Smooth muscle cell of the brain vasculature (primary cell): ENCODE data around the gene RASAL1.
A peak's percentile ranks its signal among the peaks of the same experiment; 100 is the strongest.

Experiments used
- DNase-seq: peaks from one replicate; pipeline ENCODE4 v3.0.0-alpha.2; 2012; ENCODE audit warnings: low read depth, low spot score

The RASAL1 gene, protein sequence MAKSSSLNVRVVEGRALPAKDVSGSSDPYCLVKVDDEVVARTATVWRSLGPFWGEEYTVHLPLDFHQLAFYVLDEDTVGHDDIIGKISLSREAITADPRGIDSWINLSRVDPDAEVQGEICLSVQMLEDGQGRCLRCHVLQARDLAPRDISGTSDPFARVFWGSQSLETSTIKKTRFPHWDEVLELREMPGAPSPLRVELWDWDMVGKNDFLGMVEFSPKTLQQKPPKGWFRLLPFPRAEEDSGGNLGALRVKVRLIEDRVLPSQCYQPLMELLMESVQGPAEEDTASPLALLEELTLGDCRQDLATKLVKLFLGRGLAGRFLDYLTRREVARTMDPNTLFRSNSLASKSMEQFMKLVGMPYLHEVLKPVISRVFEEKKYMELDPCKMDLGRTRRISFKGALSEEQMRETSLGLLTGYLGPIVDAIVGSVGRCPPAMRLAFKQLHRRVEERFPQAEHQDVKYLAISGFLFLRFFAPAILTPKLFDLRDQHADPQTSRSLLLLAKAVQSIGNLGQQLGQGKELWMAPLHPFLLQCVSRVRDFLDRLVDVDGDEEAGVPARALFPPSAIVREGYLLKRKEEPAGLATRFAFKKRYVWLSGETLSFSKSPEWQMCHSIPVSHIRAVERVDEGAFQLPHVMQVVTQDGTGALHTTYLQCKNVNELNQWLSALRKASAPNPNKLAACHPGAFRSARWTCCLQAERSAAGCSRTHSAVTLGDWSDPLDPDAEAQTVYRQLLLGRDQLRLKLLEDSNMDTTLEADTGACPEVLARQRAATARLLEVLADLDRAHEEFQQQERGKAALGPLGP

DNA sequence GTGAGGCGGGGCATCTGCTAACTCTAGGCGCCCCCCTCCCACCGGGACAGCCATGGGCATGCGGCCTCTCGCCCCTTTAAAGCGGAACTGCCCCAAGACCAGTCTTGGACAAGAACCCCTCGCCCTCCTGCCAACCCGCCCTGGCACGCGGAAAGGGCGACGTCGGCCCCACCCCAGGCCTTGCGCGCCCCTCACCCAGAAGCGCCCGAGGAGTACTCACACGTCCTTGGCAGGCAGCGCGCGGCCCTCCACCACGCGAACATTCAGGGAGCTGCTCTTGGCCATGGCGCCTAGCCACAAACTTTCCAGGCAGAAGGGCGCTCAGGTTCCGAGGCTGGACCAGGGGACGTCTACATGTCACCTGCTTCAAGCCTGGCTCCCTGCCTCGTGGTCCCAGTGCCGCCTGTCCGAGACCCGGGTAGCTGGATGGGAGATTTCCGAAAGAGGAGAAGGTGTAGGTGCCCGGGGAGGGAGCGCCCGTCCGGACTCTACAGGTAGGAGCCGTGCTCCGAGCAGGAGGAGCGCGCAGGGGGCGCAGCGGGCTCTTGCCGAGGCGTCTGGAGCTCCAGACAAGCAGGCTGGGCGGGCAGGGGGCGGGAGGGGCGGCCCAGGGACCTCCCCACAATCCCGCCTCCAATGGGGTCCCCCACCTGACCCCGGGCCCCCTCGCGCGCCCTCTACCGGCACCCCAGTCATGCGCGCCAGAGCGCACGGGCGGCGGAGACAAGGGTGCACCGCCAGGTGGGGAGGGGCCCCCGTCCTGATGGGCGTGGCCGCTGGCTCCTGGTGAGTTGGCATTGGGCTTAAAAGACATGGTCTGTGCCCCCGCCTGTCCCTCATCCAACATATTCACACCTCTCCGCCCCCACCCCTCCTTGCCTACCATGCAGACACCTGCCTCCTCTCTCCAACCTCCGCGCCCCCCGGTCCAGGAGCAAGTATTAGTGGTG lies at the start of gene RASAL1:
RASAL1 (minus strand) TSS at position 584 of the 950 bp plus-strand sequence; CDS start at position 285, 299 bp downstream.
- DNase-seq = no peak

DNA sequence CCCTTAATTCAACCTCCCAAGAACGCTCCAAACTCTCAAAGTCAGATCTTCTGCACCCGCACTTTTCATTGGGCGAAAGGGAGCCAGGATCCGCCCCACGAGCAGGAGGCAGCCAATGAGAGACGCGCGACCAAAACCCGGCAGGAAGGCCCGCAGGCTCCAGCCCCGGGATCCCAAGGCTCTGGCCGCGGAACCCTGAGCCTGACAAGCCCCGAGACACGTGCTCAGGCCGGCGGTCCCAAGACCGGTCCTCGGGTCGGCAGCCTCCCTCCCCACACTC lies 49.3 kb upstream of the RASAL1 start:
- DNase-seq = peak; percentile 62

DNA sequence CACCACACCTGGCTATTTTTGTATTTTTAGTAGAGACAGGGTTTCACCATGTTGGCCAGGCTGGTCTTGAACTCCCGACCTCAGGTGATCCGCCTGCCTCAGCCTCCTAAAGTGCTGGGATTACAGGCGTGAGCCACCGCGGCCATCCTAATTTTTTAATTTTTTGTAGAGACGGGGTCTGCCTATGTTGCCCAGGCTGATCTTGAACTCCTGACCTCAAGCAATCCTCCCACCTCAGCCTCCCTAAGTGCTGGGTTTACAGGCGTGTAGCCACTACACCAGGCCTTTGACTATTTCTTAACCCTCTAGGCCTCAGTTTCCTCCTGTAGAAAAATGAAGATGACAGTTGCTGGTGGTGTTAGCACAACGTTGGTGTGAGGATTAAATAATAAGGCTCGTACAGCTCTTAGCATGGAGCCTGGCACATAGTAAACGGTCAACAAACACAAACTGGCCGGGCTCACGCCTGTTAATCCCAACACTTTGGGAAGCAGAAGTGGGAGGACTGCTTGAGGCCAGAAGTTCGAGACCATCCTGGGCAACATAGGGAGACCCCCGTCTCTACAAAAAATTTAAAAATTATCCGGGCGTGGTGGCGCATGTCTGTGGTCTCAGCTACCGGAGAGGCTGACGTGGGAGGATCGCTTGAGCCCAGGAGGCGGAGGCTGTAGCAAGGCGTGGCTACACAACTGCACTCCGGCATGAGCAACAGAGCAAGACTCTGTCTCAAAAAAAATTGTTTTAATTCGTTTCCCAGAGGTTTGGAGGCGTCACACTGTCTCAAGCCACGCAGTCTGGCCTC lies 48.7 kb upstream of the RASAL1 start:
- no peak for DNase-seq

DNA sequence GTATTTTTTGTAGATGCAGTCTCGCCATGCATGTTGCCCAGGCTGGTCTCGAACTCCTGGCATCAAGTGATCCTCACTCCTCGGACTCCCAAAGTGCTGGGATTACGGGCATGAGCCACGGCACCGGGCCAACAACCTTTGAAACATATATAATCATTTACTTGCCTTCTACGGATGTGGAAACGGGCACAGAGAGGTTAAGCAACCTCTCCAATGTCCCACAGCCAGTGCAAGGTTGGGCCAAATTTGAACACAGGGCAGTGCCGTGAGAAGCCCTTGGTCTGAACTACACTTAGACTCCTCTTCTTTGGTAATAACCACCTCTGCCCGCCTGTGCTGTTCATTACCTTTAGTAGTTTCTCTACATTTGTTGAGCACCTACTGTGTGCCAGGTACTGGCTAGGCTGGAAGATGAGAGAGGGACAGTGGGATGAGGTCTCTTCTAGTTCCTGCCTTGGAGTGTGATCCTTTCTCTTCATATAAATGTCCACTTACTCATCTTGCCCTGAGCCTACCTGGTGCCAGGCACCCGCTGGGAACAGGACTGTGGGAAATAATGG lies 47.5 kb upstream of the RASAL1 start:
- no peak for DNase-seq

DNA sequence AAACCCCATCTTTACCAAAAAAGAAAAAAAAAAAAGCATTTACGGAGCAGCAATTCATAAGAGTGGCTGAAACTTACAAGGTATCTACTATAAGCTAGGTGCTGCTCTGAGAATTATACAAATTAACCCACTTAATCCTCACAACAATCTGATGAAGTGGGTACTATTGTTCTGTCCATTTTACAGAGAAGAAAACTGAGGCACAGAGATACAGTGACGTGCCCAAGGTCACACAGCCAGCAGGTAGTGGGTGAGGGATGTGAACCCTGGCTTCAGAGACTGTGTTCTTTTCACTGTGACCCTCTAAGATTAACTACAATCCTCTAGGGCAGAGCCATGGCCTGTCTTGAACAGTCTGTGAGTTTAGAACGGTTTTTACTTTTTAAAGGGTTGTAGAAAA lies 46.4 kb upstream of the RASAL1 start:
- no peak for DNase-seq

DNA sequence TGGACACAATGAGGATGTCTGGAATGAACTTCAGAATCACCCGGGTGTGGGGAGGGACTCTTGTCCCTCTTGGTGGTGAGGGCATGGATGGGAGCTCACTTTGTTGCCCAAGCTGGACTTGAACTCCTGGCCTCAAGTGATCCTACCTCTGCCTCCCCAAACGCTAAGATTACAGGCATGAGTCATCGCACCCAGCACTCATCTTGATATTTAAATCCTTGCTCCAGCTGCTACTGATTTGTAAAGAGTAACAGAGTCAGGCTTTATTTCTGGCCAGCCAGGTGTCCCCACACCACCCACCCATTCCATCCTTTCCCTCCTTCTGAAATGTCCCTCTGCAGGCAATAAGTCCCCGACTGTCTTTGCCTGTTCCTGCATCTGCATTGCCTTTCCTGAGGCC lies 44.8 kb upstream of the RASAL1 start:
- DNase-seq = no peak

DNA sequence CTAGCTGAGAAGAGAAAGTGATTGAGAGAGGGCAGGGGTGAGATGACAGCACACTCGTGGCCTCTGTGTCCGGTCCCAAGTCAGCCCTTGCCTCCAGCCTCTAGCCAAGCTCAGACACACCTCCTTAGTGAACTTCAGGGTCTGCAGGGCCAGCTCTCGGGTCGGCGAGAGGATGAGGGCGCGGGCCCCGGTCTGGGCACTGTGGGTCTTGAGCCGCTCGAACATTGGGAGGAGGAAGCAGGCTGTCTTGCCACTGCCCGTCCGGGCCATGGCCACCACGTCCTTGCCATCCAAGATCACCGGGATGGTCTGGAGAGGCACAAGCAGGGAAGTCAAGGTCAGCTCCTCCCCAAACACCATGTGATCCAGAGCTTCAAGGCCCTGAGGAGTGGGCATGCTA lies 43.5 kb upstream of the RASAL1 start:
- DNase-seq = no peak

DNA sequence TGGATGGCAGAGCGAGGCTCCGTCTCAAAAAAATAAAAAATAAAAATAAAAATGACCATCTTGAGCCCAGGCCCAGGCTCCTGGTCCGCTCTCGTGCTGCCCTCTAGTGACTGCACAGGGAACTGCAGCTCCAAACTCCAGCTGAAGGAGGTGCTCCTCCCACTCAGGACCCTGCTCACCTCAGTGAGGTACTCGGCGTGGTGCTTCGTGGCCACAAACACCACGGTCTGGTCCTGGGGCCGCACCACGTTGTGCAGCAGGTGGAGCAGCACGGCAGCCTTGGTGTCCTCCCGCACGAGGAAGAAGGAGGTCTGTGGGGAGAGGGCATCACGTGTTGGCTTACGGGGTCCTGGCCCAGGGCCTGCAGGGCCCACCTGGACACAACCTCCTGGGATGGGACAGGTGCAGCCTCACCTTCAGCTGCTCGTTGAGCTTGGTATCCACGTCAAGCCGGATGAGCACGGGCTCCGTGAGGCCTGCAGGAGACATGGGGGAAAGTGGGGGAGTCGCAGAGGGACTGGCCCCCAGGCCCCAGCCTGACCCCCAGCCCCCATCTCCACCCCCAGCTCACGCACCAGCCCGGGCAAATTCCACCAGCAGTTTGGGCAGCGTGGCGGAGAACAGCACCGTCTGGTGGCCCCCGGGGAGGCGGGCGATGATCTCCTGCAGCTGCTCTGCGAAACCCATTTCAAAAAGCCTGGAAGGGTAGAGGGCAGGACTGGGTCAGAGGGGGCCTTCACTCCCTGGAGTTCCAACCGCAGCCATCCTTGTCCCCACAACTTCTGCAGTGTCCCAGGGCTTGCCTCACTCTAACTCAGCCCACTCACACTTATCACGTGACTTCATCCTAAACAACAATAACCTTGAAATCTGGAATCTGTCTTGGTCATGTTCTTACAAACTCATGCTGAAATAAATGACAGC lies 39.2 kb upstream of the RASAL1 start:
- peak; percentile 56 for DNase-seq

DNA sequence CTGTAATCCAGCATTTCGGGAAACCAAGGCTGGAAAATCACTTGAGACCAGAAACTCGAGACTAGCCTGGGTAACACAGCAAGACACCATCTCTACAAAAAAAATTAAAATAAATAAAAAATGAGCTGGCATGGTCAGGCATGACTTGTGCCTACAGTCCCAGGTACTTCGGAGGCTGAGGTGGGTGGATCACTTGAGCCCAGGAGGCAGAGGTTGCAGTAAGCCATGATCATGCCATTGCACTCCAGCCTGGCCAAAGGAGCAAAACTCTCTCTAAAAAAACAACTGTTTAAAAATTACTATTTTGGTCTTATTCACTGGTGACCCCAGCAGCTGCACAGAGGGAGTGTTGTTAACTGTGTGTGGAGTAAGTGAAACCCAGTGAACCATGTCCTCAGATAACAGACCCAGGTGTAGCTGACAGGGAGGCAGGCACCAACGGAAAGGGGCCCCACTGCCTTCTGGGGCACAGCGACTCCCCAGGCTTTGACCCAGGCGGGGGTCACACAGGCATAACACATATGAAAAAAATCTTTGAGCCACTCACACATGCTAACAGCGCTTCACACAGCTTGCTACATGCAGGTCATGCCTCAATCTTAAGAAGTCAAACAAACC lies 37.6 kb upstream of the RASAL1 start:
- no peak for DNase-seq

DNA sequence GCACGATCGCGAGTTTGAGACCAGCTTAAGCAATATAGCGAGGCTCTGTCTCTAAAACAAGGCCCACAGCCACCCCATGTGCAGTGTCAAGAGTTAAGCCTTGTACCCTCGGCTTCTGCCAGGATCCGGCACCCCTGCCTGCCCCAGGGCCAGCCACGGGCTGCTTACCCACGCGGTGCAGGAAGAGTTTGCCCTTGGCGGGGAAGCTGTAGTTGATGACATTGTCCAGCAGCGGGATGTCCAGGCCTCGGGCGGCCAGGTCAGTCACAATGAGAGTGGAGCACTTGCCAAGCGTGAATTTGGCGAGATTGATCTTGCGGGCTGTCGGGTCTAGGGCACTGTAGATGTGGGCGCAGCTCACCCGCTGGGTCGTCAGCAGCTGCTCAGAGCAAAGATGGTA lies 36.6 kb upstream of the RASAL1 start:
- no peak for DNase-seq

DNA sequence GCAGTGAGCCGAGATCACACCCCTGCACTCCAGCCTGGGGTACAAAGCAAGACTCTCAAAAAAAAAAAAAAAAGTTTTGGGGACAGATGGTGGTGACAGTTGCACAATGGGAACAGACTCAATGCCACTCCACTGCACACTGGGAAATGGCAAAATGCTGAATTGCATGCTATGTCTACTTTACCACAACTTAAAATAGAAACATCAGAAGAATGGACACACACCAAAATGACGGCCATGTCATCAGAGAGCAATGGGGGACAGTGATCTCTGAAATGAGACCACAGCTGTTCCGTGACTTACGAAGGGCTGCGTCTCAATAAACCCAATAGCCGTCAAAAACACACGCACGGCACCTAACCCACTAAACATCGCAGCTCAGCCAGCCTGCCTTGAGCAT lies 36.0 kb upstream of the RASAL1 start:
- no peak for DNase-seq

DNA sequence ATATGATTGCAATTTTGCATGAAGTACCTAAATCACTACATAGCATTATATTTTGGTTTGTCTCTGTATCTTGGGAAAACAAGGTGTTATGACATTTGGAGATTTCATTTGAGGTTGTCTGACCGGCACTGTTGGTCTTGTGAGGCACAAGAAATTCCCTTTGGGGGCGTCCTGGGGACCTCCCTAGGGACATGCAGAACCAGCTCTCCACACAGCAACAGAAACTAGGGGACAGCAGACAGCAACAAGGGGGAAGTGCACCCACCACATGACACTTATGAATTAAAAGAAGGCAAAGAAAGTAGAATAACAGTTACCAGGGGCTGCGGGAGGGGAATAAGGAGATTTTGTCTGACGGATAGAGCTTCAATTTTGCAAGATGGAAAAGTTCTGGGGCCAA lies 35.4 kb upstream of the RASAL1 start:
- DNase-seq = no peak

DNA sequence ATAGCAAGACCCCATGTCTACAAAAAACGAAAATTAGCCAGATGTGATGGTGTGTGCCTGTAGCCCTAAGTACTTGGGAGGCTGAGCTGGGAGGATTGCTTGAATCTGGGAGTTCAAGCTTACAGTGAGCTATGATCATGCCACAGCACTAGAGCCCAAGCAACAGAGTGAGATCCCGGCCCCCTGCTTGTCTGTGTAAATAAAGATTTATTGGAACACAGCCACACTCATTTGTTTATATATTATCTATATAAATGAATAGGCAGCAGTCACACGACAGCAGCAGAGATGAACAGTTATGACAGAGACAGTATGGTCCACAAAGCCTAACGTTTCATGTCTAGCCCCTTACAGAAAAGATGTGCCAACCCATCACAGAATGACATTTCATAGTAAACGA lies 34.9 kb upstream of the RASAL1 start:
- DNase-seq = no peak

DNA sequence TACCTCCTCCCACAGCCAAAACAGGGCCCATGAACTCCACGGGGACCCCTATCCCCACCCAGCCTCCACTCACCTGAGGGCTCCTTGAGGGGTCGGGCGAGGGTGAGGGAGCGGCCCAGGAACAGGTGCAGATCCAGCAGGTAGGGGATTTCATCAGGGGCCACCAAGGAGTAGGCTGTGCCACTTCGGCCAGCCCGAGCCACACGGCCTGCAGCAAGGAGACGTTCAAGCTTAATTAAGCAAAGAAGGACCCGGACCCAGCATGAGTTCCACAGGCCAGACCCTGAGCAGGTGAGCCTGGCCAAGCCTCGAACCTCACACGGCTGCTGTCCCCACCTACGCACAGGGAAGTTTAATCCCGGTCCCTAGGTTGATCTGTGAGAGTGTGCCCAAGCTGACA lies 34.1 kb upstream of the RASAL1 start:
- DNase-seq = no peak

DNA sequence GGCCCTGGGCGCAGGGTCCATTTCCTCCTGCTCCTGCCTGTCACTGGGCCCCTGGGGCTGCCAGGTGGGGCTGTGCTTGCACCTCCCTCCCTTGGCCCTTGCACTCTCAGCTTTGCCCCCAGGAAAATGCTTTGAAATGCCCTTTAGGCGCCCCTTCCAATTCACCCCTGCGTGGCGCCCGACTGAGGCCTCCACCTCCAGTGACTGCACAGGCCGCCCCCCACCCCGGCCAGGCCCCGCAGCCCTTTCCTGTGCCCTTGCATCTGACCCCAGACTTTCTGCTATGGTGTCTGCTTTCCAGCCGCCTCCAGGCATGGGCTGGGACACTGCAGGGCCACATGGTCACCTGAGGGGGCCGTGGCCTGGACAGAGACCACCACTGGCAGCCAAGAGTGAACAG lies 32.3 kb upstream of the RASAL1 start:
- no peak for DNase-seq

DNA sequence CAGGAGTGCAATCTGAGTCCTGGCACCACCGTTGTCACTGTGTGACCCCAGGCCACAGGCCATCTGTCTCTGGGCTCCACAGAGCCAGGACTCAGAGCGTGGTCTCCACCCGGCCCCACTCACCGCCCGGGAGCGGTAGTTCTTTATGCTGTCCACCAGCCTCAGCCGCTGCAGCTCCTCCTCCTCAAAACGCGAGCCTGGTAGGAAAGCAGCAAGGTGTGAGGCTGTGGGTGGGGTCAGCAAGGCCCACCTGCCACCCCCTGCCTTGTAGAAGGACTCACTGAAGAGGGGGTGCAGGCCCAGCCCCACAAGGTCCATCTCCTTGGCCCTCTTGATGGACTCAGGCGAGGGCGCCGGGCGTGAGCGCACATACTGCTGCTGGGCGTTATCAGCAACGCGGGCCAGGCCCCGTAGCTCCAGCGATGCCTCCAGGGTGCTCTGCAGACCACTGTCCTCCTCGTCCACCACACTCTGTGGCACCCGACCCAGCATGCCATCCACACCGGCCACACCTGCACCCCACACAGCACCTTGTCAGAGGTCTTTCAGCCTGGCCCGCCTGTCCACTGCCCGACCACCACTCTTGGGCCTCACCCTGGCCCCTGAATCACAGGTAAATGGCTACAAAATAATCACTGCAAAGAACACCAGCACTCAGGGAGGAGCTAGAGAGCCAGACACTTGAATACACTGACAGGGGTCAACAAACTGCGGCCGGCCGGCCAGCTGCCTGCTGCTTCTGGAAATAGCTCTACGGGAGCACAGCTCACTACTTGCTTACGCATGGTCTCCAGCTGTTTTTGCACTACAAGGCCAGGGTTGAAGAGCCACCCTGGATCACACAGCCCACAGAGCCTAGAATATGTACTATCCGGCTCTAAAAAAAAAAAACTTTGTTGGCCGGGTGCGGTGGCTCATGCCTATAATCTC lies 30.2 kb upstream of the RASAL1 start:
- DNase-seq = peak; percentile 76

DNA sequence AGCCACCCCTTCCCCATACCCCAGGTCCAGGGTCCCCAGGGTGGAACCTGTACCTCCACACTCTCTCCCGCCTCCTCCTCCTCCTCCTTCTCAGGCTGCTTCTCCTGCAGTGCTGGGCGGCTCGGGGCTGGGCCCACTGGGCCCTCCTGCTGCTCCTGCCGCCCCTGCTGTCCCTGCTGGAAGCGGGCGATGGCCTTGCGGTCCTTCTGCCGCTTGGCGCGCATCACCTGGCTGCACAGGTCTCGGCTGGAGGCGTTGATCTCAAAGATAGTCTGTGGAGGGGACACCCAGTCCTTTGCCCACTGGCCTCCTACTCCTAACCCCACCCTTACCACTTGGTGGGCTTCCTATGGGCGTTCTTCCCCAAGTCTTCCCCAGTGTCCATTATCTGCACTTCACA lies 28.5 kb upstream of the RASAL1 start:
- DNase-seq = no peak

DNA sequence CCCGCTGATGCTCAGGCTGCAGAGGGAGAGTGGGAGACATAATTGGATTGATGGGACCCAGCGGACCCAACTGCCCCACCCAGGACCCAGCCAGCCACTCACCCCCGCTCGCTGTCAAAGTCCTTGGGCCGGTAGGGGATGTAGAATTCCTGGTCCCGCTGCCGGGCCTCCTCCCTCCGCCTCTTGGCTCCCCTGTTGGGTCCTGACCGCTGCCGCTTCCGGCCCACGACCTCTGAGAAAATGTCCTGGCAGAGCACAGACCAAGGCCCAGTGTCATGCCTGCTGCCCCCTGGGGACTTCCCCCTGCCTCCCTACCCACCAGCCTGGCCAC lies 27.4 kb upstream of the RASAL1 start:
- DNase-seq = no peak
